Measurements from ENCODE around the gene IGSF21. TPM values are rescaled to one million over a fixed set of nuclear protein-coding genes. Genes with fewer than 3 reads are reported as not detected.
"Not testable (repeated sequence)": the region's sequence is repeated elsewhere in the genome, so short reads cannot be mapped to it uniquely, and the experiment has no call there.

IGSF21 gene
- total RNA-seq, 1 experiment from 2014 or later: 5.2 TPM

DNA sequence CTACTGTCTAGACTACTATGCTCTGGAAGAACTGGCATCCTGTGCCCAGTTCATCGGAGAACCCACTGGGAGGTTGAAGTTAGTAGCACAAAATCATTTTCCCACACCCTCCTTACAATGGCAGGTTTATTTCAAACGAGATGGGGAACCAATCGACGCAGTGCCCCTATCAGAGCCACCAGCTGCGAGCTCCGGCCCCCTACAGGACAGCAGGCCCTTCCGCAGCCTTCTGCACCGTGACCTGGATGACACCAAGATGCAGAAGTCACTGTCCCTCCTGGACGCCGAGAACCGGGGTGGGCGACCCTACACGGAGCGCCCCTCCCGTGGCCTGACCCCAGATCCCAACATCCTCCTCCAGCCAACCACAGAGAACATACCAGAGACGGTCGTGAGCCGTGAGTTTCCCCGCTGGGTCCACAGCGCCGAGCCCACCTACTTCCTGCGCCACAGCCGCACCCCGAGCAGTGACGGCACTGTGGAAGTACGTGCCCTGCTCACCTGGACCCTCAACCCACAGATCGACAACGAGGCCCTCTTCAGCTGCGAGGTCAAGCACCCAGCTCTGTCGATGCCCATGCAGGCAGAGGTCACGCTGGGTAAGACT, 257.6 kb downstream of the IGSF21 start:
- no peak overlapping the region for H3K4me3 Mint-ChIP-seq

DNA sequence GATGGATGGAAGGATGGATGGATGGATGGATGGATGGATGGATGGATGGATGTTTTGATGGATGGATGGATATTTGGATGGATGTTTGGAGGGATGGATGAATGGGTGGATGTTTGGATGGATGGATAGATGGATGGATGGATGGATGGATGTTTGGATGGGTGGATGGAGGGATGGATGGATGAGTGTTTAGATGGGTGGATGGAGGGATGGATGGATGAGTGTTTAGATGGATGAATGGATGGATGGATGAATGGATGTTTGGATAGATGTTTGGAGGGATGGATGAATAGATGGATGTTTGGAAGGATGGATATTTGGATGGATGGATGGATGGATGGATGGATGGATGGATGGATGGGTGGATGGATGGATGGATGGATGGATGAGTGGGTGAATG, 264.9 kb downstream of the IGSF21 start:
- H3K79me2 ChIP-seq (ENCODE audit: insufficient read depth, low read length); H2AK5ac ChIP-seq (ENCODE audit: insufficient read length, low read length); H3K36me3 Mint-ChIP-seq (ENCODE audit: insufficient read depth in 1 of 3, low read depth in 3 of 3); H2BK20ac ChIP-seq (ENCODE audit: low read depth, low read length, poor library complexity, severe bottlenecking); H3K27ac ChIP-seq (ENCODE audit: insufficient read length, low read depth, low read length); H4K5ac ChIP-seq (ENCODE audit: insufficient read length, low read depth, low read length); H3K14ac ChIP-seq (ENCODE audit: insufficient read depth, low read length); H3K4ac ChIP-seq (ENCODE audit: low read depth, low read length); H3K4me3 Mint-ChIP-seq; H3K23ac ChIP-seq (ENCODE audit: insufficient read length, low read depth, low read length); H3K4me2 ChIP-seq (ENCODE audit: insufficient read depth, insufficient read length, low read length); H3K18ac ChIP-seq (ENCODE audit: insufficient read length, low read depth, low read length); H2BK5ac ChIP-seq (ENCODE audit: insufficient read length, low read length); H3K56ac ChIP-seq (ENCODE audit: insufficient read length, low read depth, low read length); H3T11ph ChIP-seq (ENCODE audit: low read length); H4K8ac ChIP-seq (replicated peaks; ENCODE audit: insufficient read length, low read depth, low read length); H2BK120ac ChIP-seq (ENCODE audit: low read depth, low read length, poor library complexity, severe bottlenecking); H3K27me3 ChIP-seq (ENCODE audit: insufficient read depth, low read length); H3K9me3 Mint-ChIP-seq; DNase-seq; H2BK15ac ChIP-seq (ENCODE audit: low read depth, low read length); H2AFZ ChIP-seq (ENCODE audit: low read length); H3K79me1 ChIP-seq (ENCODE audit: insufficient read depth, low read depth, low read length, poor library complexity, severe bottlenecking); H2BK12ac ChIP-seq (ENCODE audit: insufficient read length, low read depth, low read length); H3K9me3 ChIP-seq (ENCODE audit: control insufficient read depth, low read depth, low read length); H3K23me2 ChIP-seq (ENCODE audit: insufficient read length, low read depth, low read length, poor library complexity, severe bottlenecking); H3K4me1 ChIP-seq (ENCODE audit: insufficient read depth, low read length); H3K9ac ChIP-seq (ENCODE audit: extremely low read depth, insufficient read length, low read length); H4K91ac ChIP-seq (ENCODE audit: insufficient read length, low read depth, low read length); H3K27ac Mint-ChIP-seq; H4K20me1 ChIP-seq (ENCODE audit: control insufficient read depth, insufficient read depth, insufficient read length): not testable (repeated sequence)
- Mint-ChIP-seq H3K27me3 (ENCODE audit: low read depth) (peaks cover 25% of the 10 kb centered on the region), H3K4me1 (peaks cover 9 to 18% of the 10 kb centered on the region in 2 experiments)

More for the DNA sequence above, 257.6 kb downstream of the IGSF21 start:
- Histone ChIP-seq H3T11ph (ENCODE audit: low read length) (no peak overlapping the region), H3K23ac (ENCODE audit: insufficient read length, low read depth, low read length) (no peak overlapping the region), H2BK120ac (ENCODE audit: low read depth, low read length, poor library complexity, severe bottlenecking) (no peak overlapping the region), H2AK5ac (ENCODE audit: insufficient read length, low read length) (no peak overlapping the region), H3K4me2 (ENCODE audit: insufficient read depth, insufficient read length, low read length) (no peak overlapping the region), H3K56ac (ENCODE audit: insufficient read length, low read depth, low read length) (no peak overlapping the region), H2AFZ (ENCODE audit: low read length) (no peak overlapping the region), H2BK5ac (ENCODE audit: insufficient read length, low read length) (no peak overlapping the region), H2BK12ac (ENCODE audit: insufficient read length, low read depth, low read length) (no peak overlapping the region), H2BK20ac (ENCODE audit: low read depth, low read length, poor library complexity, severe bottlenecking) (no peak overlapping the region), H3K27ac (ENCODE audit: insufficient read length, low read depth, low read length) (no peak overlapping the region), H3K14ac (ENCODE audit: insufficient read depth, low read length) (no peak overlapping the region; the same call in 1 of the 2 replicates), H3K9ac (ENCODE audit: extremely low read depth, insufficient read length, low read length) (no peak overlapping the region), H3K9me3 (ENCODE audit: control insufficient read depth, low read depth, low read length) (no peaks in the 10 kb centered on the region), H3K23me2 (ENCODE audit: insufficient read length, low read depth, low read length, poor library complexity, severe bottlenecking) (no peaks in the 10 kb centered on the region), H3K79me1 (ENCODE audit: insufficient read depth, low read depth, low read length, poor library complexity, severe bottlenecking) (no peaks in the 10 kb centered on the region), H4K20me1 (ENCODE audit: control insufficient read depth, insufficient read depth, insufficient read length) (no peaks in the 10 kb centered on the region), H4K8ac (replicated peaks; ENCODE audit: insufficient read length, low read depth, low read length) (no peak overlapping the region), H3K4me1 (ENCODE audit: insufficient read depth, low read length) (no peaks in the 10 kb centered on the region; the same call in 1 of the 2 replicates), H3K18ac (ENCODE audit: insufficient read length, low read depth, low read length) (no peak overlapping the region), H3K27me3 (ENCODE audit: insufficient read depth, low read length) (no peaks in the 10 kb centered on the region), H4K5ac (ENCODE audit: insufficient read length, low read depth, low read length) (no peak overlapping the region), H3K4ac (ENCODE audit: low read depth, low read length) (no peak overlapping the region), H4K91ac (ENCODE audit: insufficient read length, low read depth, low read length) (no peak overlapping the region), H2BK15ac (ENCODE audit: low read depth, low read length) (no peak overlapping the region), H3K79me2 (ENCODE audit: insufficient read depth, low read length) (no peaks in the 10 kb centered on the region)
- peaks cover 14% of the 10 kb centered on the region for H3K27me3 Mint-ChIP-seq (ENCODE audit: low read depth)
- H3K9me3 Mint-ChIP-seq: peaks cover 3 to 4% of the 10 kb centered on the region in 2 experiments; a peak in 4 of 5 replicates
- DNase-seq: no peak
- peaks cover 12 to 15% of the 10 kb centered on the region in 2 experiments for H3K4me1 Mint-ChIP-seq
- no peak overlapping the region for H3K27ac Mint-ChIP-seq
- TF ChIP-seq, protein P1, sequence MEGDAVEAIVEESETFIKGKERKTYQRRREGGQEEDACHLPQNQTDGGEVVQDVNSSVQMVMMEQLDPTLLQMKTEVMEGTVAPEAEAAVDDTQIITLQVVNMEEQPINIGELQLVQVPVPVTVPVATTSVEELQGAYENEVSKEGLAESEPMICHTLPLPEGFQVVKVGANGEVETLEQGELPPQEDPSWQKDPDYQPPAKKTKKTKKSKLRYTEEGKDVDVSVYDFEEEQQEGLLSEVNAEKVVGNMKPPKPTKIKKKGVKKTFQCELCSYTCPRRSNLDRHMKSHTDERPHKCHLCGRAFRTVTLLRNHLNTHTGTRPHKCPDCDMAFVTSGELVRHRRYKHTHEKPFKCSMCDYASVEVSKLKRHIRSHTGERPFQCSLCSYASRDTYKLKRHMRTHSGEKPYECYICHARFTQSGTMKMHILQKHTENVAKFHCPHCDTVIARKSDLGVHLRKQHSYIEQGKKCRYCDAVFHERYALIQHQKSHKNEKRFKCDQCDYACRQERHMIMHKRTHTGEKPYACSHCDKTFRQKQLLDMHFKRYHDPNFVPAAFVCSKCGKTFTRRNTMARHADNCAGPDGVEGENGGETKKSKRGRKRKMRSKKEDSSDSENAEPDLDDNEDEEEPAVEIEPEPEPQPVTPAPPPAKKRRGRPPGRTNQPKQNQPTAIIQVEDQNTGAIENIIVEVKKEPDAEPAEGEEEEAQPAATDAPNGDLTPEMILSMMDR (conservative IDR thresholded peaks at IDR 0.05): peak; percentile 55
- WGBS (ENCODE audit: extremely low coverage, insufficient read length, low lambda C conversion rate): no CpG with 5 or more reads among the region's 31 CpGs
- H3K36me3 Mint-ChIP-seq (ENCODE audit: insufficient read depth in 1 of 3, low read depth in 3 of 3): peaks cover 2 to 17% (median 14%) of the 10 kb centered on the region in 3 experiments; a peak in 6 of 7 replicates

Measured in H9 (cell line).